ENCODE measurements around the gene TAS2R41.
"Not testable (repeated sequence)": the region's sequence is repeated elsewhere in the genome, so short reads cannot be mapped to it uniquely, and the experiment has no call there.

TAS2R41 gene

DNA sequence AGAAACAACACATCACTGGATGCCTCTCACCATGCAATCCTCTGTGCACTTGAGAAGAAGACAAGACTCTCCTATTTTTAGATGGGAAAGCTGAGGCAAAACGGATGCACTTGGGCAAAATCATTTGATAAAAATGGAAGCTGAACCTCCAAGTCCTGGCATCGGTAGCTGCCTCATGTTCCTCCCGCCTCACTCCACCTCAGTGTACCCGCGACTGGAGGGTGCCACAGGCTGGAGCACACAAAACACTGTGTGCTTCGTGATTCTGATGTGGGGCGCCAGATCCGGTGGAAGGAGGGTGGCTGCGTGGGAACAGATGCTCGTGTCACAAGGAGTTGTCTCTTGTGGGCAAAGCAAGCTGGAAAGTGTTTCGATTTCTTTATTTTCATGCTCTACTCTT is 41.3 kb downstream of the TAS2R41 start:
- DNase-seq (ENCODE audit: low read depth) = no peak

DNA sequence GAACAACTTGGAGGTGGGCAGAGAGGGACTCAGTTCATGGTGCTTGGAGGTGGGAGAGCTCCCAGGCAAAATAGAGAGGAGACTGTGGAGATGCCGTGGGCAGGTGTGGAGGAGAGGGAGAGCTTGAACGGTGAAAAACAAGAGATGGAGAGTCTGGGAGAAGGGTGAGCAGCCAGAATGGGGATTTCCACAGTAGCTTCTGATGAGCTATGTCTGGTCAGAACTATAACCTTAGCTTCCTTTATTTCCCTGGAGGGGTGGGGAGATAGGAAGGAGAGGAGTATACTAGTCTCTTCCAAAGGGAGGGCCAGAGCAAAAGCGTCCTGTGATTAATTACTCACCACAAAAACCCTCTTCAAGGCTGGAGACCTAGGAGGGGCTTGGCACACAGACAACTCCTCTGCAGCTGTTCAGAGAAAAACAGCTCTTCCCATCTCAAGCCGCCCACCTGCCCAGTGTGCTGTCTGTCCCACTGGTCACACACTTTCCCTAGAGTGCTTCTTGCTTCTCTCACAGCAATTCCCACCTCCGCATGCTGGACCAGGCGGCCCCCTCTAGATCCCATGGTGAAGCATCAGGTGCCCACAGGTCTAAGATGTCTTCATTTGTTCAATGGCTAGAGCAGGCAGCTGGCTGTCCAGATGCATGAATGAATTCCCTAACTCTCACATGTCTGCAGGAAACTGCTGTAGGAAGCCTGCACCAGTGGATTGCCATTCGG is 41.9 kb downstream of the TAS2R41 start:
- no peak for DNase-seq (ENCODE audit: low read depth)

DNA sequence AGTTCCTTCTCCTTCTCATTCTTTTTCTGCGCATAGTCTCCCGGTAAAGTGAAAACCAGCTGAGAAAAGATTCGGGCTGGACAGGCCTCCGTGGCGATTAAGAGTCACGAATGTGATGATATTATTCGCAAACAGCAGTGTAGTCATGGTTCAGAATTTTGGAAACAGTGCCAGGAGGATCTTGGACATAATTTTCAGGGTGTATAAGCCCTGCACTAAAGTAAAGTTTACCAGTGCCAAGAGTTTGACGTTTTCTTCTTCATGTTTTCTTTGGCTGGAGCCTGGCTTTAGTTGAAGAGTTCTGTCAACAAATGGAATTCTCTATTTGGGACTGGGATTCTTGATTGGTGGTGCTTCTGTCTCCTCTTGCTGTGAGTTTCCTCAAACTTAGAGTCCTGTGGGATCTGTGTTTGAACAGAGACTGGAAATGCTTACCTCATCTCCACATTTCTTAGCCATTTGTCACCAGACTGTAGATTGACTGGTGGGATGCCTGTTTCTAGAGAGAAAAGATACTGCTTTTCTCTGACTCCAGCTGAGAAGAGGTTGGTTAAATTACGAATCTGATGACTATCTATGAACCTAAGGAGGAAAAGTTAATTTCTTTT is 44.7 kb downstream of the TAS2R41 start:
- not testable (repeated sequence) for DNase-seq (ENCODE audit: low read depth)
